Glutamatergic neuron (in vitro differentiated cells): Measurements from ENCODE around the gene EIF3F. TPM values are rescaled to one million over a fixed set of nuclear protein-coding genes. Genes with fewer than 3 reads are reported as not detected.

Experiments
- DNase-seq: peaks from one replicate; pipeline ENCODE4 v3.0.0; 2022
- H3K27ac Mint-ChIP-seq: one replicate; pipeline ENCODE4 v1.8.0; 2020; ENCODE audit warnings: mild to moderate bottlenecking, mixed read lengths, inconsistent platforms; ENCODE audit not compliant: unreplicated experiment
- H3K27me3 Mint-ChIP-seq: one replicate; pipeline ENCODE4 v1.8.0; 2020; ENCODE audit warnings: mild to moderate bottlenecking, moderate library complexity, mixed read lengths, inconsistent platforms; ENCODE audit not compliant: unreplicated experiment
- H3K36me3 Mint-ChIP-seq: one replicate; pipeline ENCODE4 v1.8.0; 2020; ENCODE audit warnings: mild to moderate bottlenecking, mixed read lengths, inconsistent platforms; ENCODE audit not compliant: unreplicated experiment
- H3K4me1 Mint-ChIP-seq: one replicate; pipeline ENCODE4 v1.8.0; 2020; ENCODE audit warnings: mild to moderate bottlenecking, low read depth, mixed read lengths, inconsistent platforms; ENCODE audit not compliant: unreplicated experiment
- H3K4me3 Mint-ChIP-seq: one replicate; pipeline ENCODE4 v1.8.0; 2020; ENCODE audit warnings: mild to moderate bottlenecking, mixed read lengths, inconsistent platforms; ENCODE audit not compliant: unreplicated experiment
- H3K9me3 Mint-ChIP-seq: one replicate; pipeline ENCODE4 v1.8.0; 2020; ENCODE audit warnings: mild to moderate bottlenecking, moderate library complexity, mixed read lengths, inconsistent platforms; ENCODE audit not compliant: unreplicated experiment
- CTCF ChIP-seq: fragments of 200-600 bp; sonication (generic); IDR thresholded peaks from one replicate; pipeline ENCODE4 v1.5.0; 2021; ENCODE audit not compliant: partially characterized antibody, unreplicated experiment
- long read RNA-seq: library from polyadenylated mRNA; unstranded; transcript quantifications from one replicate; pipeline ENCODE4 v2.0.0, GENCODE V29; 2020; ENCODE audit not compliant: unreplicated experiment
- total RNA-seq: library from RNA; stranded (reverse); fragmentation: NEBNext Ultra II Directional; extraction: Animal tissue kit (Norgen Biotek cat#: 25700); gene quantifications from one replicate; pipeline ENCODE4 v1.2.1, GENCODE V29; 2021; ENCODE audit not compliant: unreplicated experiment

Gene EIF3F
- total RNA-seq, result 217 TPM
- long read RNA-seq, transcript EIF3F-201 (8 exons, 1,254 nt), result major isoform, 338 of 350 reads
- long read RNA-seq, partial matches to known transcripts, result 3 of 350 reads
- long read RNA-seq, other reads (novel, unspliced or antisense), result 9 of 350 reads

- peak; percentile 82 for TF ChIP-seq CTCF
- Mint-ChIP-seq H3K27ac (peak within 1 kb of the TSS; percentile 97), H3K27me3 (peaks cover 5% of the 10 kb centered on the region), H3K9me3 (peaks cover 8% of the 10 kb centered on the region), H3K36me3 (peaks cover 4% of the 10 kb centered on the region), H3K4me1 (peaks cover 6% of the 10 kb centered on the region), H3K4me3 (peak within 1 kb of the TSS; percentile 99)
- DNase-seq, result peak; percentile 83
These were observed at the start of gene EIF3F for GRCh38 chr11:7986768-7987559. TSS of gene EIF3F (plus strand) at chr11:7987337. CDS start at chr11:7987353, 16 bp downstream.

- no peak overlapping the region for H3K27ac Mint-ChIP-seq
- no peak overlapping the region for H3K4me3 Mint-ChIP-seq
- H3K36me3 Mint-ChIP-seq, result peaks cover 9% of the 10 kb centered on the region
- H3K27me3 Mint-ChIP-seq, result no peaks in the 10 kb centered on the region
- peaks cover 2% of the 10 kb centered on the region for H3K9me3 Mint-ChIP-seq
- no peak for TF ChIP-seq CTCF
- H3K4me1 Mint-ChIP-seq, result no peaks in the 10 kb centered on the region
- no peak for DNase-seq
These were observed 46.0 kb upstream of the EIF3F start for GRCh38 chr11:7941146-7941545.

GRCh38 chr11:7941608-7942007 lies 45.5 kb upstream of the EIF3F start, which contains the start of gene OR10A3:
TSS of gene OR10A3 (minus strand) at chr11:7941708. CDS start at chr11:7939520, 2,188 bp downstream.
- DNase-seq, result no peak
- H3K36me3 Mint-ChIP-seq, result peaks cover 9% of the 10 kb centered on the region
- peaks cover 2% of the 10 kb centered on the region for H3K9me3 Mint-ChIP-seq
- no peak within 1 kb of the TSS for H3K27ac Mint-ChIP-seq
- no peak within 1 kb of the TSS for H3K4me3 Mint-ChIP-seq
- H3K27me3 Mint-ChIP-seq, result no peaks in the 10 kb centered on the region
- H3K4me1 Mint-ChIP-seq, result no peaks in the 10 kb centered on the region
- TF ChIP-seq CTCF, result no peak

GRCh38 chr11:7944123-7944522 lies 43.0 kb upstream of the EIF3F start:
- Mint-ChIP-seq H3K4me1 (no peaks in the 10 kb centered on the region), H3K4me3 (no peak overlapping the region), H3K36me3 (peaks cover 9% of the 10 kb centered on the region), H3K27ac (no peak overlapping the region), H3K27me3 (no peaks in the 10 kb centered on the region), H3K9me3 (no peaks in the 10 kb centered on the region)
- TF ChIP-seq CTCF, result no peak
- no peak for DNase-seq

- Mint-ChIP-seq H3K9me3 (no peaks in the 10 kb centered on the region), H3K4me1 (no peaks in the 10 kb centered on the region), H3K4me3 (no peak overlapping the region), H3K36me3 (no peaks in the 10 kb centered on the region), H3K27me3 (no peaks in the 10 kb centered on the region), H3K27ac (no peak overlapping the region)
- TF ChIP-seq CTCF, result no peak
- DNase-seq, result no peak
These were observed 37.2 kb upstream of the EIF3F start for GRCh38 chr11:7949934-7950333.
